Left ventricle myocardium inferior (tissue), 1 donor: Measurements from ENCODE around the gene TM9SF2. TPM values are rescaled to one million over a fixed set of nuclear protein-coding genes. Genes with fewer than 3 reads are reported as not detected.
A peak's percentile ranks its signal among the peaks of the same experiment; 100 is the strongest.

Experiments used
- DNase-seq: peaks from one replicate; pipeline ENCODE4 v3.0.0-alpha.2; 2020
- H3K27ac ChIP-seq: fragments of 200-600 bp; replicated peaks from 2 replicates; pipeline ENCODE4 v1.8.0; 2021
- H3K27me3 ChIP-seq: fragments of 200-600 bp; 2 replicates; pipeline ENCODE4 v1.8.0; 2021; ENCODE audit warnings: low read depth
- H3K36me3 ChIP-seq: fragments of 200-600 bp; 2 replicates; pipeline ENCODE4 v1.8.0; 2021
- H3K4me1 ChIP-seq: fragments of 200-600 bp; 2 replicates; pipeline ENCODE4 v1.8.0; 2021
- H3K4me3 ChIP-seq: fragments of 200-600 bp; 2 replicates; pipeline ENCODE4 v1.8.0; 2021; ENCODE audit warnings: mild to moderate bottlenecking, moderate library complexity
- H3K9me3 ChIP-seq: fragments of 200-600 bp; replicated peaks from 2 replicates; pipeline ENCODE4 v1.8.0; 2021
- intact Hi-C: fragments of 100-400 bp; cut with micrococcal nuclease; formaldehyde crosslinking; loops from one replicate; pipeline ENCODE4 v1.11.0; 2022
- total RNA-seq: library from RNA; stranded (reverse); fragmentation: NEBNext Ultra II Directional; extraction: Animal tissue kit (Norgen Biotek cat#: 25700); gene quantifications from one replicate; pipeline ENCODE4 v1.2.1, GENCODE V29; 2021
- TF ChIP-seq, protein P1 (sequence below): fragments of 200-600 bp; IDR thresholded peaks from 2 replicates; pipeline ENCODE4 v1.8.0; 2021; ENCODE audit warnings: antibody characterized with exemption, mild to moderate bottlenecking, borderline replicate concordance
- donor health status: DM: no; HTN: yes; CAD: no; lungs with severe emphysema.

TM9SF2 gene
- total RNA-seq, 1 donor from 2014 or later = 55.1 TPM

DNA sequence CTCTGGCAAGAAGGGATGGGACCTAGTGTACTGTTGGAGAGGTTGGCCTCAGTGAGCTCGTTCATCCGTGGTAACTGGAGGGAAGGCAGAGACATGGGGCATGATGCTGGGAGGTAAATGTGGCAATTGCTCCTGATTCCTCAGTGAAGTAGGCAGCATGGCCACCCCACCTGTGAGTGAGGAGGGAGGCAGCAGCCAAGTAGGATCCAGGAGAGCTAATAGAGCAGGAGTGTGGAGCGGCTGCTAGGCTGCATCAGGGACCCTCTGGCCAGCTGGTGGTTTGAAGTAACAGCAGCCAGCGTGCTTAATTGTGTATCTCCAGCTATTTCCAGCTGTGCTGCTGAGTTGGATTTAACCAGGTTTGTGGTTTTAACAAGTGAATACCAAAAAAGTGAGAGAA, 24.7 kb downstream of the TM9SF2 start:
- intact Hi-C loops = no loop called here
- Histone ChIP-seq H3K4me1 (peaks cover 18% of the 10 kb centered on the region), H3K36me3 (peaks cover 64% of the 10 kb centered on the region), H3K27me3 (no peaks in the 10 kb centered on the region), H3K27ac (no peak overlapping the region), H3K9me3 (no peaks in the 10 kb centered on the region), H3K4me3 (no peak overlapping the region)
- TF ChIP-seq, protein P1, sequence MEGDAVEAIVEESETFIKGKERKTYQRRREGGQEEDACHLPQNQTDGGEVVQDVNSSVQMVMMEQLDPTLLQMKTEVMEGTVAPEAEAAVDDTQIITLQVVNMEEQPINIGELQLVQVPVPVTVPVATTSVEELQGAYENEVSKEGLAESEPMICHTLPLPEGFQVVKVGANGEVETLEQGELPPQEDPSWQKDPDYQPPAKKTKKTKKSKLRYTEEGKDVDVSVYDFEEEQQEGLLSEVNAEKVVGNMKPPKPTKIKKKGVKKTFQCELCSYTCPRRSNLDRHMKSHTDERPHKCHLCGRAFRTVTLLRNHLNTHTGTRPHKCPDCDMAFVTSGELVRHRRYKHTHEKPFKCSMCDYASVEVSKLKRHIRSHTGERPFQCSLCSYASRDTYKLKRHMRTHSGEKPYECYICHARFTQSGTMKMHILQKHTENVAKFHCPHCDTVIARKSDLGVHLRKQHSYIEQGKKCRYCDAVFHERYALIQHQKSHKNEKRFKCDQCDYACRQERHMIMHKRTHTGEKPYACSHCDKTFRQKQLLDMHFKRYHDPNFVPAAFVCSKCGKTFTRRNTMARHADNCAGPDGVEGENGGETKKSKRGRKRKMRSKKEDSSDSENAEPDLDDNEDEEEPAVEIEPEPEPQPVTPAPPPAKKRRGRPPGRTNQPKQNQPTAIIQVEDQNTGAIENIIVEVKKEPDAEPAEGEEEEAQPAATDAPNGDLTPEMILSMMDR = no peak
- DNase-seq = no peak

DNA sequence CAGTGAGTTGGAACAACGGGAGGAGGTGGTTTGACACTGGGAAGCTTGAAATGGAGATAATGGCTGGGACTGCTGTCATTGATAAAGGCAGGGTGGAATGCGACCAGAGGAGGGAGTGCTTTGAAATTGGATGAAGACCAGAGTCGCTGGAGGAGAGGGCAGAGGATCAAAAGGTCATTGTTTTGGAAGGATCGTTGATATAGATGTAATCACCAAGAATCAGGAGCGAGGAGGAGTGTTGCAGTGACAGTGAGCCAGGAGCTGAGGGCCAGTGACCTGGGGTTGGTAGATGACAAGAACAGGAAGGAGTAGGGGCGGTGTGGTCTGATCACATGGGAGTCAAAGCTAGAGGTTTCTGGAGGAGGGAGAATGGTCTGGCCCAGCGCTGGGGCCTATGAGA, 25.3 kb downstream of the TM9SF2 start:
- peaks cover 64% of the 10 kb centered on the region for H3K36me3 ChIP-seq
- TF ChIP-seq, protein P1 = no peak
- H3K9me3 ChIP-seq = no peaks in the 10 kb centered on the region
- DNase-seq = no peak
- no peaks in the 10 kb centered on the region for H3K27me3 ChIP-seq
- intact Hi-C loops = no loop called here
- no peak overlapping the region for H3K4me3 ChIP-seq
- H3K27ac ChIP-seq = no peak overlapping the region
- H3K4me1 ChIP-seq = peaks cover 18% of the 10 kb centered on the region

GRCh38 chr13:99527301-99527700, 26.0 kb downstream of the TM9SF2 start:
- Histone ChIP-seq H3K27ac (no peak overlapping the region), H3K4me3 (no peak overlapping the region), H3K4me1 (peaks cover 18% of the 10 kb centered on the region), H3K36me3 (peaks cover 56% of the 10 kb centered on the region), H3K9me3 (no peaks in the 10 kb centered on the region), H3K27me3 (no peaks in the 10 kb centered on the region)
- no peak for DNase-seq
- intact Hi-C loops = no loop called here
- TF ChIP-seq, protein P1 = no peak

GRCh38 chr13:99528547-99528946, 27.3 kb downstream of the TM9SF2 start:
- no peaks in the 10 kb centered on the region for H3K9me3 ChIP-seq
- intact Hi-C loops = no loop called here
- peaks cover 18% of the 10 kb centered on the region for H3K4me1 ChIP-seq
- no peak overlapping the region for H3K27ac ChIP-seq
- no peak for DNase-seq
- no peaks in the 10 kb centered on the region for H3K27me3 ChIP-seq
- TF ChIP-seq, protein P1 = peak; percentile 37
- H3K36me3 ChIP-seq = peaks cover 44% of the 10 kb centered on the region
- H3K4me3 ChIP-seq = no peak overlapping the region

DNA sequence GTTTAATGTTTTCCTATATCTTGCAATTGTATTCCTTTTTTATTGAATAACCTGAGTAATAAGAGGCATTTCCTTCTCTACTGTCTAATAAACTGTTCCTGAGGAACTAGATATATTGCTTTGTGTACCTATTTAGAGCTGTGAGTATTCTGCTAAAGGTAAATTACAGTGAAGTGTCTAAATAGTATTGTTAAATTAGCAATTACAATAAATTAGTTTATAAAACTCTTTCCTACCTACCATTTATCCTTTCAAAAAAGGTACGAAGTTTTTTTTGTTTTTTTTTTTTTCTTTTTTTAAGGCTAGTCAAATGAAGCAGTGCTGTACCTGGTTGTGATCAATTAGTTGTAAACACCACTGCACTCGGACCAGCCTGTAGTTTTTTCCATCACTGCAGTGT, 34.8 kb downstream of the TM9SF2 start:
- Histone ChIP-seq H3K27ac (no peak overlapping the region), H3K36me3 (peaks cover 34% of the 10 kb centered on the region), H3K4me3 (no peak overlapping the region), H3K27me3 (no peaks in the 10 kb centered on the region), H3K9me3 (no peaks in the 10 kb centered on the region), H3K4me1 (no peaks in the 10 kb centered on the region)
- TF ChIP-seq, protein P1 = no peak
- DNase-seq = no peak
- intact Hi-C loops = no loop called here

GRCh38 chr13:99540530-99540929, 39.3 kb downstream of the TM9SF2 start:
- intact Hi-C loops = no loop called here
- Histone ChIP-seq H3K9me3 (no peaks in the 10 kb centered on the region), H3K36me3 (peaks cover 70% of the 10 kb centered on the region), H3K27me3 (no peaks in the 10 kb centered on the region), H3K4me3 (no peak overlapping the region), H3K4me1 (no peaks in the 10 kb centered on the region), H3K27ac (no peak overlapping the region)
- DNase-seq = no peak
- TF ChIP-seq, protein P1 = no peak
